RPMI8226 (cell line): ENCODE data around the gene ACTBL2.
A peak's percentile ranks its signal among the peaks of the same experiment; 100 is the strongest.

ENCODE experiments used
- DNase-seq: peaks from one replicate; pipeline ENCODE4 v3.0.0-alpha.2; 2015

ACTBL2 gene

GRCh38 chr5:57448287-57448686, 34.3 kb downstream of the ACTBL2 start:
- DNase-seq = no peak

GRCh38 chr5:57447658-57448057, 35.0 kb downstream of the ACTBL2 start:
- DNase-seq = no peak

- DNase-seq = no peak
Measured at GRCh38 chr5:57446966-57447365, 35.6 kb downstream of the ACTBL2 start.

GRCh38 chr5:57445705-57446037, 36.9 kb downstream of the ACTBL2 start:
- DNase-seq = no peak

- no peak for DNase-seq
Measured at GRCh38 chr5:57445006-57445704, 37.5 kb downstream of the ACTBL2 start.

- DNase-seq = peak; percentile 27
Measured at GRCh38 chr5:57442080-57442839, 40.4 kb downstream of the ACTBL2 start.

- DNase-seq = peak; percentile 28
Measured at GRCh38 chr5:57441557-57441956, 41.1 kb downstream of the ACTBL2 start.

GRCh38 chr5:57439601-57440000, 43.0 kb downstream of the ACTBL2 start:
- DNase-seq = no peak

- no peak for DNase-seq
Measured at GRCh38 chr5:57437976-57438805, 44.4 kb downstream of the ACTBL2 start.

GRCh38 chr5:57436586-57436985, 46.0 kb downstream of the ACTBL2 start:
- no peak for DNase-seq

GRCh38 chr5:57435701-57436134, 46.9 kb downstream of the ACTBL2 start:
- DNase-seq = no peak

GRCh38 chr5:57434683-57435082, 47.9 kb downstream of the ACTBL2 start:
- DNase-seq = no peak

- no peak for DNase-seq
Measured at GRCh38 chr5:57434227-57434640, 48.4 kb downstream of the ACTBL2 start.

- DNase-seq = peak; percentile 23
Measured at GRCh38 chr5:57432876-57433275, 49.7 kb downstream of the ACTBL2 start.

- no peak for DNase-seq
Measured at GRCh38 chr5:57431759-57432158, 50.9 kb downstream of the ACTBL2 start.
